Liver (tissue), 3 donors: ENCODE results near the gene CLDN24.

Experiments
- FOXA1 ChIP-seq: IDR thresholded peaks from 2 replicates; pipeline ENCODE4 v1.6.1; 2016; ENCODE audit warnings: antibody characterized with exemption
- FOXA2 ChIP-seq: IDR thresholded peaks from 2 replicates; pipeline ENCODE4 v1.6.1; 2016; ENCODE audit warnings: antibody characterized with exemption
- GABPA ChIP-seq, 2 donors: IDR thresholded peaks in 1 of 2; conservative IDR thresholded peaks in 1 of 2; 2 replicates each; pipeline ENCODE4 v1.6.1; 2016; ENCODE audit warnings: antibody characterized with exemption in 2 of 2, mild to moderate bottlenecking in 1 of 2, moderate library complexity in 1 of 2
- HNF4G ChIP-seq: IDR thresholded peaks from 2 replicates; pipeline ENCODE4 v1.6.1; 2016; ENCODE audit warnings: antibody characterized with exemption
- JUND ChIP-seq, 2 donors: IDR thresholded peaks; 2 replicates each; pipeline ENCODE4 v1.6.1; 2016; ENCODE audit warnings: antibody characterized with exemption in 2 of 2
- MAX ChIP-seq: IDR thresholded peaks from 2 replicates; pipeline ENCODE4 v1.6.1; 2016; ENCODE audit warnings: antibody characterized with exemption
- RXRA ChIP-seq, 2 donors: IDR thresholded peaks; 2 replicates each; pipeline ENCODE4 v1.6.1; 2017 to 2018; ENCODE audit warnings: antibody characterized with exemption in 2 of 2, mild to moderate bottlenecking in 1 of 2
- YY1 ChIP-seq: IDR thresholded peaks from 2 replicates; pipeline ENCODE4 v1.6.1; 2016; ENCODE audit warnings: antibody characterized with exemption, mild to moderate bottlenecking
- TF ChIP-seq, protein P1 (sequence below): fragments of 150-350 bp; IDR thresholded peaks from 2 replicates; pipeline ENCODE4 v1.5.1; 2017; ENCODE audit warnings: improper control_type of control experiment, low read depth, low read length; ENCODE audit not compliant: missing input control
- donor health status: healthy.
- donor health status: healthy.

DNA sequence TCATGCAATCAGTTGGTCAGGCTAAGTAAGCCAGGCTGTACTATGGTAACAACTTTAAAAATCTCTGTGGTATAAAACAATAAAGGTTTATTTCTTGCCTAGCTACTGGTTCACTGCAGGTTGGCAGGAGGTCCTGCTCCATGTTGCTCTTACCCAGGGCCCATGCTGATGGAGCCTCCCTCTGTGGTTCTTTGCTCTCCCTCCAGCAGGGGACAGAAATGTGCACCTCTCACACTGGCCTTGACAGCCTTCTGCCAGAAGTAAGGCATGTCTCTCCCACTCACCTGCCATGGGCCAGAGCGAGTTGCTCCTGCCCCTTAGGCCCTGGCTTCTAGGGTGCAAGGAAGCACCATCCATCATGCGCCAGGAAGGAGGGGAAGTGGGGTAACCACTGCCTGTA is 33.3 kb downstream of the CLDN24 start:
- TF ChIP-seq HNF4G (no peak), RXRA (IDR thresholded peaks at IDR 0.05) (no peak), FOXA1 (no peak), GABPA (IDR thresholded peaks at IDR 0.05 in 1 of 2, conservative IDR thresholded peaks at IDR 0.05 in 1 of 2) (no peak), MAX (no peak), YY1 (no peak), FOXA2 (no peak), JUND (IDR thresholded peaks at IDR 0.05) (no peak)
- TF ChIP-seq, protein P1, sequence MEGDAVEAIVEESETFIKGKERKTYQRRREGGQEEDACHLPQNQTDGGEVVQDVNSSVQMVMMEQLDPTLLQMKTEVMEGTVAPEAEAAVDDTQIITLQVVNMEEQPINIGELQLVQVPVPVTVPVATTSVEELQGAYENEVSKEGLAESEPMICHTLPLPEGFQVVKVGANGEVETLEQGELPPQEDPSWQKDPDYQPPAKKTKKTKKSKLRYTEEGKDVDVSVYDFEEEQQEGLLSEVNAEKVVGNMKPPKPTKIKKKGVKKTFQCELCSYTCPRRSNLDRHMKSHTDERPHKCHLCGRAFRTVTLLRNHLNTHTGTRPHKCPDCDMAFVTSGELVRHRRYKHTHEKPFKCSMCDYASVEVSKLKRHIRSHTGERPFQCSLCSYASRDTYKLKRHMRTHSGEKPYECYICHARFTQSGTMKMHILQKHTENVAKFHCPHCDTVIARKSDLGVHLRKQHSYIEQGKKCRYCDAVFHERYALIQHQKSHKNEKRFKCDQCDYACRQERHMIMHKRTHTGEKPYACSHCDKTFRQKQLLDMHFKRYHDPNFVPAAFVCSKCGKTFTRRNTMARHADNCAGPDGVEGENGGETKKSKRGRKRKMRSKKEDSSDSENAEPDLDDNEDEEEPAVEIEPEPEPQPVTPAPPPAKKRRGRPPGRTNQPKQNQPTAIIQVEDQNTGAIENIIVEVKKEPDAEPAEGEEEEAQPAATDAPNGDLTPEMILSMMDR, result no peak
